Astrocyte of the cerebellum (primary cell): Measurements from ENCODE around the gene KCNN1.

Experiments used
- DNase-seq: peaks from one replicate; pipeline ENCODE4 v3.0.0-alpha.2; 2011; ENCODE audit warnings: low read depth
- H3K4me3 ChIP-seq: 2 replicates; pipeline ENCODE4 v1.5.1; 2011; ENCODE audit warnings: mild to moderate bottlenecking, low read depth, low read length, moderate library complexity
- CTCF ChIP-seq: IDR thresholded peaks from 2 replicates; pipeline ENCODE4 v1.5.1; 2012; ENCODE audit warnings: low read length, low read depth, moderate library complexity, mild to moderate bottlenecking; ENCODE audit errors: missing control alignments
- in situ Hi-C: cut with HindIII; loops from 2 replicates; pipeline ENCODE4 v1.10.0; 2017; ENCODE audit warnings: low sequenced_read_pairs

The KCNN1 gene

GRCh38 chr19:17954401-17954800 is 12.5 kb upstream of the KCNN1 start:
- H3K4me3 ChIP-seq: no peak overlapping the region
- no peak for DNase-seq
- TF ChIP-seq CTCF: no peak
- in situ Hi-C loops: loop anchor here (5.0 to 10.0 kb wide), 2 partner anchors 38 to 210 kb away; no protein-coding TSS in a partner anchor

DNA sequence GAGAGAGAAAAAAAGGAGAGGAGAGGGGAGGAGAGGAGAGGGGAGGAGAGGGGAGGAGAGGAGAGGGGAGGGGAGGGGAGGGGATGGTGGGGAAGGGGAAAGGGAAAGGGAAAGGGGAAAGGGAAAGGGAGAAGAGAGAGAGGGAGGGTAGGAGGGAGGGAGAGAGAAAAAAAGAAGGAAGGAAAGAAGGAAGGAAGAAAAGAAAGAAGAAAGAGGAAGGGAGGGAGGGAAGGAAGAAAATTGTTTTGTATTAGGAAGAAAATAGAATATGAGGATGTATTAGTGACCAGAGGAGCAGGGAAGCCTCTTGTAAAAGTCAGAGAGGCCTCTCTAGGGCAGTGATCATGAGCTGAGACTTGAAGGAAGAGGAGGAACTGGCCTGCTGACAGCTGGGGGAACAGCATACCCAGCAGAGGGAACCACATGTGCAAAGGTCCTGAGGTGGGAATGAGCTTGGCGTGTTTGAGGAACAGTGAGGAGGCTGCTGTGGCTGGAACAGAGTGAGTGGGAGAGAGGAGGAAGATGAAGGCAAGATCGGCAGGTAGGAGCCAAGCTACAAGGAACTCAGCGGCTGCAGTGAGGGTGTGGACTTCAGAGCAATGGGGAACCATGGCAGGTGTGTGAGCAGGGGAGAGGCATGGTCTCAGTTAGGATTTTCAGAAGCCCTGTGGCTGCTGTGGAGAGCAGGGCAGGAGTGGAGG is 9.6 kb upstream of the KCNN1 start:
- TF ChIP-seq CTCF: no peak
- no peak for DNase-seq
- in situ Hi-C loops: loop anchor here (5.0 to 10.0 kb wide), 2 partner anchors 40 to 208 kb away; no protein-coding TSS in a partner anchor
- H3K4me3 ChIP-seq: no peak overlapping the region

- in situ Hi-C loops: loop anchor here (5.0 to 10.0 kb wide), 2 partner anchors 41 to 207 kb away; no protein-coding TSS in a partner anchor
- no peak for TF ChIP-seq CTCF
- no peak overlapping the region for H3K4me3 ChIP-seq
- DNase-seq: no peak
Measured at GRCh38 chr19:17957885-17958284, 9.0 kb upstream of the KCNN1 start.

- DNase-seq: no peak
- no peak for TF ChIP-seq CTCF
- in situ Hi-C loops: no loop called here
- no peak overlapping the region for H3K4me3 ChIP-seq
Measured at GRCh38 chr19:17963936-17964691, 2.8 kb upstream of the KCNN1 start.

- H3K4me3 ChIP-seq: no peak overlapping the region
- no peak for TF ChIP-seq CTCF
- no peak for DNase-seq
- in situ Hi-C loops: no loop called here
Measured at GRCh38 chr19:17965370-17966128, 1.4 kb upstream of the KCNN1 start.

DNA sequence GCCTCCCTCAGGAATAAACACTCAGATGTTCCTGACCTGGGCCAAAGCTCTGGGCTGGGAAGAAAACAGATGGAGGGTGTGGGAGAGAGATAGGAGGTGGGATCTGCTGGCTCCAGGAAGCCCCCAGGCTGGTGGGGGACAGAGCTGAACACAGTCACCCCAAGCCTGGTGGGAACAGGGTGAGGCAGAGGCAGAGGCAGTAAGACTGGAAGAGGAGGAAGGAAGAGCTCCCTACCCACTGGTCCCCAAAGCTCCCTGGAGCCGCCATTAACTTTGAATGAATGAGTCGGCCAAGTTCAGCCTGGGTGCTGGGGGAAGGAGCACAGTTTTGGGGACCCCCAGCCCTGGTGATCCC is 801 bp upstream of the KCNN1 start:
- DNase-seq: no peak
- TF ChIP-seq CTCF: no peak
- in situ Hi-C loops: no loop called here
- no peak overlapping the region for H3K4me3 ChIP-seq
